Colonic mucosa (tissue), 4 donors: ENCODE results near the gene CRTAC1. TPM values are rescaled to one million over a fixed set of nuclear protein-coding genes. Genes with fewer than 3 reads are reported as not detected.

Source experiments
- DNase-seq: peaks from one replicate; pipeline ENCODE4 v3.0.0-alpha.2; 2020
- H3K27ac ChIP-seq: fragments of 200-600 bp; one replicate; pipeline ENCODE4 v1.8.0; 2021
- H3K27me3 ChIP-seq: fragments of 200-600 bp; one replicate; pipeline ENCODE4 v1.8.0; 2021
- H3K36me3 ChIP-seq: fragments of 200-600 bp; one replicate; pipeline ENCODE4 v1.8.0; 2021
- H3K4me1 ChIP-seq: fragments of 200-600 bp; one replicate; pipeline ENCODE4 v1.8.0; 2021; ENCODE audit warnings: mild to moderate bottlenecking
- H3K4me3 ChIP-seq: fragments of 200-600 bp; one replicate; pipeline ENCODE4 v1.8.0; 2021
- H3K9ac ChIP-seq, 2 donors: one replicate each; pipeline ENCODE4 v1.7.0; 2013; ENCODE audit warnings: control low read depth in 2 of 2, low read depth in 2 of 2, low read length in 2 of 2
- H3K9me3 ChIP-seq: fragments of 200-600 bp; one replicate; pipeline ENCODE4 v1.8.0; 2021
- CTCF ChIP-seq: fragments of 200-600 bp; IDR thresholded peaks from one replicate; pipeline ENCODE4 v1.8.0; 2022; ENCODE audit warnings: antibody characterized with exemption, mild to moderate bottlenecking
- intact Hi-C: fragments of 100-400 bp; cut with DNase I; formaldehyde crosslinking; loops from one replicate; pipeline ENCODE4 v1.14.1; 2022
- total RNA-seq, 2 donors: library from RNA; stranded (reverse); fragmentation: NEBNext Ultra II Directional in 1 of 2; extraction: Animal tissue kit (Norgen Biotek cat#: 25700) in 1 of 2; gene quantifications; one replicate each; pipeline ENCODE4 v1.2.1, GENCODE V29; 2021
- donor health status: healthy.
- donor health status: DM: no; HTN: no; CAD: no.
- donor health status: DM: no; HTN: no; CAD: no.

Gene CRTAC1
- total RNA-seq, 2 donors from 2014 or later, result 0.17 to 1.4 TPM

- Histone ChIP-seq H3K9me3 (no peaks in the 10 kb centered on the region), H3K4me3 (no peak overlapping the region), H3K27me3 (peaks cover 3% of the 10 kb centered on the region), H3K36me3 (no peaks in the 10 kb centered on the region), H3K4me1 (no peaks in the 10 kb centered on the region), H3K9ac (no peak overlapping the region), H3K27ac (no peak overlapping the region)
- no peak for DNase-seq
- TF ChIP-seq CTCF, result no peak
- intact Hi-C loops, result loop anchor here (2.0 kb wide), 1 partner anchor 125 kb away; no protein-coding TSS in a partner anchor
Measured at GRCh38 chr10:97915346-97916131, 114.9 kb downstream of the CRTAC1 start.

- H3K27ac ChIP-seq, result no peak overlapping the region
- no peak overlapping the region for H3K9ac ChIP-seq
- H3K27me3 ChIP-seq, result no peaks in the 10 kb centered on the region
- no peaks in the 10 kb centered on the region for H3K9me3 ChIP-seq
- intact Hi-C loops, result loop anchor here (2.0 kb wide), 1 partner anchor 126 kb away; no protein-coding TSS in a partner anchor
- H3K36me3 ChIP-seq, result no peaks in the 10 kb centered on the region
- TF ChIP-seq CTCF, result peak; percentile 82
- H3K4me1 ChIP-seq, result no peaks in the 10 kb centered on the region
- H3K4me3 ChIP-seq, result no peak overlapping the region
- peak; percentile 78 for DNase-seq
Measured at GRCh38 chr10:97914837-97915211, 115.6 kb downstream of the CRTAC1 start.

DNA sequence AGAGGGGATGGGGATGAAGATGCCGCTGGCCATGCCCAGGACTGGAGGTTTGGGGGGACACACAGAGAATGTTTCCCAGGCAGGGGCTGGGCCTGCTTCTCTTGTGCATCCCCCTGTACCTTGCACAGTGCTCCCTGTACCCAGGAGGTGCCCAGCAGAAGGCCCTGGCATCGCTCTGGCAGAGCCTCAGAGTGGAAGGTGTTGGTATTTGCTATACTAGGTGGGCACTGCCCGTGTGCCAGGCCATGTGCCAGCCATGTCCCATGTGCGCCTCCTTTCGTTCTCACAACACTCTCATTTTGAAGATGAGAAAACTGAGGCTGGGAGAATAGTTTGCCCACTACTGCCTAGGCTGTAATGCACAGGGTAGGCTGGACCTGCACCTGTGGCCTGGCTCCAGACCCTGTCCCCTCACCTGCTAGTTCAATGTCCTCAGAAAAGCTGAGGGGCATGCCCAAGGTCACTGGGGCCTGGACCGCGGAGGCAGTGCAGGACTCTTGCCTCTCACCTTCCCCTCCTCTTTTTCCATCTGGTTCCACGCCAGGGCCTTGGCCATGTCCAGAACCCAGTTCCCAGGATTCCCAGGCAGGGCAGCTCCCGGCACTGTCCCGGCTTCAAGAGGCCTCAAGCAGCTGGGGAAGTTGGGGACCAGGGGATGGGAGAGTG lies 116.1 kb downstream of the CRTAC1 start:
- TF ChIP-seq CTCF, result no peak
- H3K9me3 ChIP-seq, result no peaks in the 10 kb centered on the region
- H3K27me3 ChIP-seq, result no peaks in the 10 kb centered on the region

DNA sequence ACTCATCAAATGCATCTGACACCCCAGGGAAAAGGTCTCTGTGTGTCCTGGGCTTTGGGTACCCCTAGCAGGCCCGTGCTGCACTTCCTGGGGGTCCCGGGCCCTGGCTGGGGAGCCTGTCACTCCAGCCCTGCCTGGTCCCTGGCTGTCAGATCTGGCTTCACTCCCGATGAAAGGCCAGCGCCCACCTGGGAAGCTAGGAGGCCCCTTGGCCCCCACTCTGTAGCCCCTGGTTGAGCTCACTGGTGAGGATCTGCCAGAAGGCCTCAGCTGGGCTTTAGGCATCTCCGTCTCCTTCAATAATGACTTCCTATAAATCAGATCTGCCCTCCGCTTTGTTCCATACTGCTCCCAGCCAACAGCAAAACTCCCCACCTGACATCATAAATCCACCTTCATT lies 116.8 kb downstream of the CRTAC1 start:
- no peak overlapping the region for H3K27ac ChIP-seq
- H3K27me3 ChIP-seq, result no peaks in the 10 kb centered on the region
- no peak for DNase-seq
- H3K4me1 ChIP-seq, result no peaks in the 10 kb centered on the region
- intact Hi-C loops, result loop anchor here (2.0 kb wide), 1 partner anchor 127 kb away; no protein-coding TSS in a partner anchor
- H3K4me3 ChIP-seq, result no peak overlapping the region
- H3K36me3 ChIP-seq, result no peaks in the 10 kb centered on the region
- no peak overlapping the region for H3K9ac ChIP-seq
- TF ChIP-seq CTCF, result no peak
- H3K9me3 ChIP-seq, result no peaks in the 10 kb centered on the region

More for the DNA sequence above, 116.1 kb downstream of the CRTAC1 start:
- Histone ChIP-seq H3K4me1 (no peaks in the 10 kb centered on the region), H3K36me3 (no peaks in the 10 kb centered on the region), H3K4me3 (no peak overlapping the region), H3K27ac (no peak overlapping the region), H3K9ac (no peak overlapping the region)
- intact Hi-C loops, result loop anchor here (2.0 kb wide), 1 partner anchor 126 kb away; no protein-coding TSS in a partner anchor
- DNase-seq, result no peak

DNA sequence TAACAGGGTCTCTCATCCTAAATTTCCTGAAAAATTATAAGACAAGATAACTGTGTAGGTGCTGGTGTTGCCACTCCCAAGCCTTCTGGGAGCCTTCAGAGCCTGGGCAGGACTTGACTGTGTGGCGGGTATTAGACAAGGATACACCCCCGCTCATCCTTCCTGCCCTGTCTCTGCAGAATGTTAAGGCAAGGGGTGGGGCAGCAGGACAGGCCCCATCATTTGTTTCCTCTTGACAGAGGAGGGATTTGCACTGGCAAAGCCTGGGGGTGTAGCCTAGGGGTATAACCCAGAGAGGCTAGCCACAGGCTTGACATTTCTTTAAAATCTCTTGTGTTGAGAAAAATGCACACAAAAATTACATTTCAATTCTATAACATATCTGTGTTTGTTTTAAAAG lies 117.2 kb downstream of the CRTAC1 start:
- no peak for TF ChIP-seq CTCF
- H3K4me1 ChIP-seq, result no peaks in the 10 kb centered on the region
- no peak overlapping the region for H3K9ac ChIP-seq
- no peaks in the 10 kb centered on the region for H3K36me3 ChIP-seq
- H3K27ac ChIP-seq, result no peak overlapping the region
- H3K4me3 ChIP-seq, result no peak overlapping the region
- DNase-seq, result no peak
- no peaks in the 10 kb centered on the region for H3K9me3 ChIP-seq
- intact Hi-C loops, result no loop called here
- H3K27me3 ChIP-seq, result no peaks in the 10 kb centered on the region
